ENCODE measurements around the gene SPSB2.

GRCh38 chr12:6823182-6824084 is 49.7 kb downstream of the SPSB2 start:
- TF ChIP-seq GATA2 (IDR thresholded peaks at IDR 0.05; ENCODE audit: low read depth, low read length) (no peak), GATA3 (IDR thresholded peaks at IDR 0.05; ENCODE audit: low read depth, low read length) (no peak)
